GM12878 (cell line): ENCODE results near the gene SDHAF1. TPM values are rescaled to one million over a fixed set of nuclear protein-coding genes. Genes with fewer than 3 reads are reported as not detected.

Source experiments
- BHLHE40 ChIP-seq, 2 experiments: fragments of 450-650 bp in 1 of 2; IDR thresholded peaks; 2 replicates each; pipeline ENCODE4 v1.6.1; 2011 to 2017; ENCODE audit warnings: low read depth in 2 of 2, borderline replicate concordance in 1 of 2, improper control_type of control experiment in 1 of 2, low read length in 1 of 2, mild to moderate bottlenecking in 1 of 2
- CBFB ChIP-seq: IDR thresholded peaks from 2 replicates; pipeline ENCODE4 v1.6.1; 2016; ENCODE audit warnings: antibody characterized with exemption, low read depth
- CEBPB ChIP-seq, 2 experiments: fragments of 150-350 bp in 1 of 2; IDR thresholded peaks; 2 replicates each; pipeline ENCODE4 v1.6.1; 2012 to 2014; ENCODE audit warnings: low read depth in 2 of 2, low read length in 2 of 2, borderline replicate concordance in 1 of 2, inconsistent platforms in 1 of 2
- CREB1 ChIP-seq: IDR thresholded peaks from 2 replicates; pipeline ENCODE4 v1.6.1; 2012; ENCODE audit warnings: low read depth, mild to moderate bottlenecking, inconsistent platforms
- DPF2 ChIP-seq: fragments of 450-650 bp; IDR thresholded peaks from 2 replicates; pipeline ENCODE4 v1.6.1; 2017; ENCODE audit warnings: mild to moderate bottlenecking
- E2F4 ChIP-seq: IDR thresholded peaks from 2 replicates; pipeline ENCODE4 v1.6.1; 2012; ENCODE audit warnings: low read depth, low read length, improper control_type of control experiment
- ELK1 ChIP-seq: IDR thresholded peaks from 2 replicates; pipeline ENCODE4 v1.6.1; 2012; ENCODE audit warnings: low read depth, low read length, improper control_type of control experiment
- FOXK2 ChIP-seq: fragments of 450-650 bp; IDR thresholded peaks from 2 replicates; pipeline ENCODE4 v1.6.1; 2017; ENCODE audit warnings: mild to moderate bottlenecking, moderate library complexity
- HCFC1 ChIP-seq: fragments of 150-350 bp; IDR thresholded peaks from 2 replicates; pipeline ENCODE4 v1.6.1; 2014; ENCODE audit warnings: low read length
- IKZF1 ChIP-seq: fragments of 450-650 bp; conservative IDR thresholded peaks from 2 replicates; pipeline ENCODE4 v1.6.1; 2017; ENCODE audit warnings: antibody characterized with exemption, mild to moderate bottlenecking
- IRF4 ChIP-seq: IDR thresholded peaks from 2 replicates; pipeline ENCODE4 v1.6.1; 2011; ENCODE audit warnings: low read depth, low read length
- JUNB ChIP-seq: IDR thresholded peaks from 2 replicates; pipeline ENCODE4 v1.6.1; 2016; ENCODE audit warnings: antibody characterized with exemption, mild to moderate bottlenecking
- NFYB ChIP-seq: IDR thresholded peaks from 2 replicates; pipeline ENCODE4 v1.6.1; 2011; ENCODE audit warnings: low read depth, mild to moderate bottlenecking, low read length, improper control_type of control experiment, moderate library complexity; ENCODE audit not compliant: insufficient read depth
- POLR2A ChIP-seq: IDR thresholded peaks from 2 replicates; pipeline ENCODE4 v1.6.1; 2011; ENCODE audit warnings: low read depth, mild to moderate bottlenecking, low read length
- POU2F2 ChIP-seq: IDR thresholded peaks from 3 replicates; pipeline ENCODE4 v1.6.1; 2011; ENCODE audit warnings: low read depth, mild to moderate bottlenecking, low read length, borderline replicate concordance
- RAD21 ChIP-seq: IDR thresholded peaks from 2 replicates; pipeline ENCODE4 v1.6.1; 2011; ENCODE audit warnings: mild to moderate bottlenecking, low read depth, low read length, moderate library complexity; ENCODE audit not compliant: insufficient read depth
- RAD51 ChIP-seq: fragments of 450-650 bp; IDR thresholded peaks from 2 replicates; pipeline ENCODE4 v1.6.1; 2016; ENCODE audit warnings: moderate library complexity, mild to moderate bottlenecking, inconsistent platforms
- RUNX3 ChIP-seq: IDR thresholded peaks from 2 replicates; pipeline ENCODE4 v1.6.1; 2012; ENCODE audit warnings: low read length, inconsistent platforms
- TBL1XR1 ChIP-seq: IDR thresholded peaks from 2 replicates; pipeline ENCODE4 v1.6.1; 2012; ENCODE audit warnings: low read depth, low read length, improper control_type of control experiment
- USF1 ChIP-seq: IDR thresholded peaks from 2 replicates; pipeline ENCODE4 v1.6.1; 2011; ENCODE audit warnings: borderline replicate concordance, low read depth, mild to moderate bottlenecking, moderate library complexity, mixed read lengths, low read length; ENCODE audit not compliant: insufficient read depth; ENCODE audit errors: extremely low read length
- YY1 ChIP-seq: IDR thresholded peaks from 2 replicates; pipeline ENCODE4 v1.6.1; 2011; ENCODE audit warnings: low read depth, mild to moderate bottlenecking, low read length
- ZNF24 ChIP-seq: fragments of 450-650 bp; IDR thresholded peaks from 2 replicates; pipeline ENCODE4 v1.6.1; 2017; ENCODE audit warnings: antibody characterized with exemption, mild to moderate bottlenecking
- ZSCAN29 ChIP-seq: fragments of 450-650 bp; IDR thresholded peaks from 2 replicates; pipeline ENCODE4 v1.6.1; 2017; ENCODE audit warnings: mild to moderate bottlenecking, moderate library complexity
- polyA plus RNA-seq, 11 experiments: library from polyadenylated mRNA; depleted of rRNA in 4 of 11; unstranded in 6 of 11; stranded (reverse) in 5 of 11; fragments of >200 nt; fragmentation: Nextera tagmentation in 4 of 11; fragmentation: Illumina TruSeq in 1 of 11; extraction: Ambion mirVana in 4 of 11; extraction: Trizol in 1 of 11; gene quantifications; 1 replicate in 1 of 11; 2 replicates in 10 of 11; pipeline versions ENCODE4 v1.2.1 to v1.2.3, GENCODE V29; 2011 to 2016; ENCODE audit warnings: inconsistent platforms in 2 of 11, missing spikeins in 2 of 11, low read depth in 1 of 11
- total RNA-seq, 4 experiments: library from RNA; depleted of rRNA in 3 of 4; stranded (reverse); fragments of >200 nt in 3 of 4; fragmentation: Illumina TruSeq in 1 of 4; extraction: Trizol in 1 of 4; gene quantifications; 2 replicates each; pipeline versions ENCODE4 v1.2.1 to v1.2.3, GENCODE V29; 2013 to 2021
- TF ChIP-seq, protein P1 (sequence below): fragments of 450-650 bp; IDR thresholded peaks from 2 replicates; pipeline ENCODE4 v1.6.1; 2017; ENCODE audit warnings: mild to moderate bottlenecking, moderate library complexity

The SDHAF1 gene
- total and polyA plus RNA-seq, 10 of the 15 experiments (the other 5 are each of a cell fraction or from before 2014, with no cell fraction given) = 0.74 to 45.6 (median 24.4) TPM

GRCh38 chr19:35995048-35995993, at the start of gene SDHAF1 (continued):
- peak; percentile 74 for TF ChIP-seq E2F4
- no peak for TF ChIP-seq RAD51
- no peak for TF ChIP-seq JUNB
- TF ChIP-seq YY1 = peak; percentile 63
- TF ChIP-seq IRF4 = 0 out of 2 replicates have a peak, but pooled peaks have one; percentile 6
- TF ChIP-seq, protein P1, sequence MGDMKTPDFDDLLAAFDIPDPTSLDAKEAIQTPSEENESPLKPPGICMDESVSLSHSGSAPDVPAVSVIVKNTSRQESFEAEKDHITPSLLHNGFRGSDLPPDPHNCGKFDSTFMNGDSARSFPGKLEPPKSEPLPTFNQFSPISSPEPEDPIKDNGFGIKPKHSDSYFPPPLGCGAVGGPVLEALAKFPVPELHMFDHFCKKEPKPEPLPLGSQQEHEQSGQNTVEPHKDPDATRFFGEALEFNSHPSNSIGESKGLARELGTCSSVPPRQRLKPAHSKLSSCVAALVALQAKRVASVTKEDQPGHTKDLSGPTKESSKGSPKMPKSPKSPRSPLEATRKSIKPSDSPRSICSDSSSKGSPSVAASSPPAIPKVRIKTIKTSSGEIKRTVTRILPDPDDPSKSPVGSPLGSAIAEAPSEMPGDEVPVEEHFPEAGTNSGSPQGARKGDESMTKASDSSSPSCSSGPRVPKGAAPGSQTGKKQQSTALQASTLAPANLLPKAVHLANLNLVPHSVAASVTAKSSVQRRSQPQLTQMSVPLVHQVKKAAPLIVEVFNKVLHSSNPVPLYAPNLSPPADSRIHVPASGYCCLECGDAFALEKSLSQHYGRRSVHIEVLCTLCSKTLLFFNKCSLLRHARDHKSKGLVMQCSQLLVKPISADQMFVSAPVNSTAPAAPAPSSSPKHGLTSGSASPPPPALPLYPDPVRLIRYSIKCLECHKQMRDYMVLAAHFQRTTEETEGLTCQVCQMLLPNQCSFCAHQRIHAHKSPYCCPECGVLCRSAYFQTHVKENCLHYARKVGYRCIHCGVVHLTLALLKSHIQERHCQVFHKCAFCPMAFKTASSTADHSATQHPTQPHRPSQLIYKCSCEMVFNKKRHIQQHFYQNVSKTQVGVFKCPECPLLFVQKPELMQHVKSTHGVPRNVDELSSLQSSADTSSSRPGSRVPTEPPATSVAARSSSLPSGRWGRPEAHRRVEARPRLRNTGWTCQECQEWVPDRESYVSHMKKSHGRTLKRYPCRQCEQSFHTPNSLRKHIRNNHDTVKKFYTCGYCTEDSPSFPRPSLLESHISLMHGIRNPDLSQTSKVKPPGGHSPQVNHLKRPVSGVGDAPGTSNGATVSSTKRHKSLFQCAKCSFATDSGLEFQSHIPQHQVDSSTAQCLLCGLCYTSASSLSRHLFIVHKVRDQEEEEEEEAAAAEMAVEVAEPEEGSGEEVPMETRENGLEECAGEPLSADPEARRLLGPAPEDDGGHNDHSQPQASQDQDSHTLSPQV = no peak
- TF ChIP-seq DPF2 = peak; percentile 92
- TF ChIP-seq CEBPB (IDR thresholded peaks at IDR 0.05; ENCODE audit: borderline replicate concordance in 1 of 2, low read depth in 2 of 2, low read length in 2 of 2) = peak in 1 of 2 experiments; percentile 42; a peak in 1 of 4 replicates
- peak; percentile 90 for TF ChIP-seq CBFB
- TF ChIP-seq POLR2A = peak; percentile 90
- no peak for TF ChIP-seq TBL1XR1
- 0 out of 2 replicates have a peak, but pooled peaks have one; percentile 58 for TF ChIP-seq ZSCAN29
- peak; percentile 83 for TF ChIP-seq RUNX3
- peak; percentile 92 for TF ChIP-seq CREB1
- peak; percentile 67 for TF ChIP-seq HCFC1
- peak; percentile 96 for TF ChIP-seq IKZF1
- no peak for TF ChIP-seq FOXK2
- no peak for TF ChIP-seq RAD21
- peak; percentile 91 for TF ChIP-seq NFYB
- no peak for TF ChIP-seq ZNF24
- TF ChIP-seq POU2F2 = no peak; the same call in 2 of the 3 replicates
- TF ChIP-seq BHLHE40 (IDR thresholded peaks at IDR 0.05; ENCODE audit: borderline replicate concordance in 1 of 2, low read depth in 2 of 2, low read length in 1 of 2) = peak in 1 of 2 experiments; percentile 70; a peak in 1 of 4 replicates
- TF ChIP-seq USF1 = no peak
- TF ChIP-seq ELK1 = peak; percentile 77; the same call in 1 of the 2 replicates
